Amniotic stem cell (primary cell): ENCODE data around the gene RNU6-9.
"Not testable (repeated sequence)": the region's sequence is repeated elsewhere in the genome, so short reads cannot be mapped to it uniquely, and the experiment has no call there.

Source experiments
- DNase-seq: peaks from one replicate; lab custom pipeline; 2025; lab: John Stamatoyannopoulos, UW

The RNU6-9 gene

DNA sequence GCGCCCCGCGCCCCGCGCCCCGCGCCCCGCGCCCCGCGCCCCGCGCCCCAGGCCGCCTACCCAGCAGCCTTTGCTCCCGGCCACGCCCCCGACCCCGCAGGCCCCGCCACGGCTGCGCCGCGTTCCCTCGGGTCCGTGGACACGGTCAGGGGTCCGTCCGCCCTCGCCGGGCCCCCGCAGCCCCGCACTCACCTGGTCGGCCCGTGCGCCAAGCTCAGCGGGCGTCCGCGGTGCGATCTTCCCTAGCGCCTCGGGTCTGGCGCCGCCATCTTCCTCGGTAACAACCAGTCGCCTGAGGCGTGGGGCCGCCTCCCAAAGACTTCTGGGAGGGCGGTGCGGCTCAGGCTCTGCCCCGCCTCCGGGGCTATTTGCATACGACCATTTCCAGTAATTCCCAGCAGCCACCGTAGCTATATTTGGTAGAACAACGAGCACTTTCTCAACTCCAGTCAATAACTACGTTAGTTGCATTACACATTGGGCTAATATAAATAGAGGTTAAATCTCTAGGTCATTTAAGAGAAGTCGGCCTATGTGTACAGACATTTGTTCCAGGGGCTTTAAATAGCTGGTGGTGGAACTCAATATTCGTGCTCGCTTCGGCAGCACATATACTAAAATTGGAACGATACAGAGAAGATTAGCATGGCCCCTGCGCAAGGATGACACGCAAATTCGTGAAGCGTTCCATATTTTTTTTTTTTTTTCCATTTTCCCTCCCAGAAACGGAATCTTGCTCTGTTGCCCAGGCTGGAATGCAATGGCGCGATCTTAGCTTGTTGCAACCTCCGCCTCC lies at the start of gene RNU6-9, which contains the start of gene MED16:
Gene RNU6-9, plus strand, starts transcription at position 591 of the 796 bp plus-strand sequence.
Gene MED16, minus strand, starts transcription at position 294 of the 796 bp plus-strand sequence. CDS start 2,056 bp downstream, outside the sequence.
- peak; percentile 84 for DNase-seq

DNA sequence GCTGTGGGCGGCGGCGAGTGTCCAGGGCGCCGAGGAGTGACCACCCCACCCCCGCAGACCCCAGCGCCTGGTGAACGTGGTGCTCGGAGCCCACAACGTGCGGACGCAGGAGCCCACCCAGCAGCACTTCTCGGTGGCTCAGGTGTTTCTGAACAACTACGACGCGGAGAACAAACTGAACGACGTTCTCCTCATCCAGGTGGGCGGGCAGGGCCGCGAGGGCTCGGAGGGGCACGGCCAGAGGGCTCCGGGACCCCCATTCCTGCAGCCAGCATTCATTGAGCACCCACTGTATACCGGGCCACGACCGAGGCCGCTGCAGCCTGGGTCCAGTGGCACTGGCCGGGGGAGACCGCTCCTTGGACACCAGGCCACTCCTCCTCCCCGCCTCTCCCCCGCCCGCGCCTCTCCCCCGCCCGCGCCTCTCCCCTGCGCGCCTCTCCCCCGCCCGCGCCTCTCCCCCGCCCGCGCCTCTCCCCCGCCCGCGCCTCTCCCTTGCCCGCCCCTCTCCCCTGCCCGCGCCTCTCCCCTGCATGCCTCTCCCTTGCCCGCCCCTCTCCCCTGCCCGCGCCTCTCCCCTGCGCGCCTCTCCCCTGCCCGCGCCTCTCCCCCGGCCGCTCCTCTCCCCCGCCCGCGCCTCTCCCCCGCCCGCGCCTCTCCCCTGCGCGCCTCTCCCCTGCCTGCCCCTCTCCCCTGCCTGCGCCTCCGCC lies 49.3 kb upstream of the RNU6-9 start:
- DNase-seq = no peak

GRCh38 chr19:844546-844971 lies 48.7 kb upstream of the RNU6-9 start:
- no peak for DNase-seq

DNA sequence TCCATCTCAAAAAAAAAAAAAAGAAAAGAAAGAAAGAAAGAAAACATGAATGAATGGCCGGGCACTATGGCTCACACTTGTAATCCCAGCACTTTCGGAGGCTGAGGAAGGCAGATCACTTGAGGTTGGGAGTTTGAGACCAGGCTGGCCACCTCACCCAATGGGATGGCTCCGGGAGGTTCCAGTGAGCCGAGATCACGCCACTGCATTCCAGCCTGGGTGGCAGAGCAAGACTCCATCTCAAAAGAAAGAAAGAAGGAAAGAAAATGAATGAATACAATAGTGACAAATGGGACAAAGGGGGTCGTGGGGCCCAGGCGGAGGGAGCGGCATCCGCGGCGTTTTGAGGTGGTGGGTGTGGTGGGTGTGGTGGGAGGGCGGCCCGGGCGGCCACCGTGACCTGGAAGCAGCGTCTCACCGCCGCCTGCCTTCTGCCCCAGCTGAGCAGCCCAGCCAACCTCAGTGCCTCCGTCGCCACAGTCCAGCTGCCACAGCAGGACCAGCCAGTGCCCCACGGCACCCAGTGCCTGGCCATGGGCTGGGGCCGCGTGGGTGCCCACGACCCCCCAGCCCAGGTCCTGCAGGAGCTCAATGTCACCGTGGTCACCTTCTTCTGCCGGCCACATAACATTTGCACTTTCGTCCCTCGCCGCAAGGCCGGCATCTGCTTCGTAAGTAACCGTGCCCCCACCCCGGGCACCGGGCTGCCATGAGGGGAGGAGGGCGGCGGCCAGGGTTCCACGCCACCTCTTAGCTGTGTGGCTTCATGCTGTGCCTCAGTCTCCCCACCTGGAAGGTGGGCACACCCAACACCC lies 47.4 kb upstream of the RNU6-9 start:
- DNase-seq = no peak

DNA sequence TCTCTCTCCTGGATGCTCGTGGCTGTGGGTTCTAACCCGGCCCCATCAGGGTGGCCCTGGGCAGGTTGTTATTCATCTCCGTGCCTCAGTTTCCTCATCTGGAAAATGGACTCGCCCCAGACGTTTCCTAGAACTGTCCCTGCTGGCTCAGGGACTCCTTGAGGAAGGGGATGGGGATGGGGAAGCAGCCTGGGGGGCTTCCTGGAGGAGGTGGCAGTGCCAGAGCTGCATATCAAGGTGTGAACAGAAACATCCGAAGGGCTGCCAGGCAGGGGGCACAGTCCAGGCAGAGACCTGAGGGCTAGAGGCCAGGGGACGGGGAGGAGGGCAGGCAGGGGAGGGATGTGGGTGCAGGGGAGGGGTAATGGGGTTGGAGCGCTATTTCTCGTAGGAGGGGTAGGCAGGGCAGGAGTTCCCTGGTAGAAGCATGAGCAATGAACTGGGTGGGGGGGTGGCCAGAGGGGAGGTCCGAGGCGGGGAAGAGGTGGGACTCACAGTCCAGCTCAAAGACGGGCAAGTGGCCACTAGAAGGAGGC lies 44.8 kb upstream of the RNU6-9 start:
- no peak for DNase-seq

DNA sequence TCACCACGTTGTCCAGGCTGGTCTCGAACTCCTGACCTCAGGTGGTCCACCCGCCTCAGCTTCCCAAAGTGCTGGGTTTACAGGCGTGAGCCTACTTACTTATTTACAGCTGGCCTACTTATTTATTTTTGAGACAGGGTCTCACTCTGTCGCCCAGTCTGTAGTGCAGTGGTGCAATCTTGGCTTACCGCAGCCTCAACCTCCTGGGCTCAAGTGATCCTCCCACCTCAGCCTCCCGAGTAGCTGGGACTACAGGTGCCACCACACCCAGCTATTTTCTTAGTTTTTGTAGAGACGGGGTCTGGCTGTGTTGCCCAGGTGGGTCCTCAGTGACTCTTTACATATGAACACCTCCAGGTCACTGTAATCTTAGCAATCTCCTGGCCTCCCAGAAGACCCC lies 44.1 kb upstream of the RNU6-9 start:
- not testable (repeated sequence) for DNase-seq

GRCh38 chr19:850221-850978 lies 42.9 kb upstream of the RNU6-9 start:
- DNase-seq = no peak

DNA sequence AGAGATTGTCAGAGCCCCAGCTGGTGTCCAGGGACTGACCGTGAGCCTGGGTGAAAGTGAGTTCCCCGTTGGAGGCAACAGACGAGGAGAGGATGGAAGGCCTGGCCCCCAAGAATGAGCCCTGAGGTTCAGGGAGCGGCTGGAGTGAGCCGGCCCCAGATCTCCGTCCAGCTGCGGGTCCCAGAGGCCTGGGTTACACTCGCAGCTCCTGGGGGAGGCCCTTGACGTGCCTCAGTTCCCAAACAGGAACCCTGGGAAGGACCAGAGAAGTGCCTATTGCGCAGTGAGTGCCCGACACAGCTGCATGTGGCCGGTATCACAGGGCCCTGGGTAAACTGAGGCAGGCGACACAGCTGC lies 42.3 kb upstream of the RNU6-9 start:
- no peak for DNase-seq

DNA sequence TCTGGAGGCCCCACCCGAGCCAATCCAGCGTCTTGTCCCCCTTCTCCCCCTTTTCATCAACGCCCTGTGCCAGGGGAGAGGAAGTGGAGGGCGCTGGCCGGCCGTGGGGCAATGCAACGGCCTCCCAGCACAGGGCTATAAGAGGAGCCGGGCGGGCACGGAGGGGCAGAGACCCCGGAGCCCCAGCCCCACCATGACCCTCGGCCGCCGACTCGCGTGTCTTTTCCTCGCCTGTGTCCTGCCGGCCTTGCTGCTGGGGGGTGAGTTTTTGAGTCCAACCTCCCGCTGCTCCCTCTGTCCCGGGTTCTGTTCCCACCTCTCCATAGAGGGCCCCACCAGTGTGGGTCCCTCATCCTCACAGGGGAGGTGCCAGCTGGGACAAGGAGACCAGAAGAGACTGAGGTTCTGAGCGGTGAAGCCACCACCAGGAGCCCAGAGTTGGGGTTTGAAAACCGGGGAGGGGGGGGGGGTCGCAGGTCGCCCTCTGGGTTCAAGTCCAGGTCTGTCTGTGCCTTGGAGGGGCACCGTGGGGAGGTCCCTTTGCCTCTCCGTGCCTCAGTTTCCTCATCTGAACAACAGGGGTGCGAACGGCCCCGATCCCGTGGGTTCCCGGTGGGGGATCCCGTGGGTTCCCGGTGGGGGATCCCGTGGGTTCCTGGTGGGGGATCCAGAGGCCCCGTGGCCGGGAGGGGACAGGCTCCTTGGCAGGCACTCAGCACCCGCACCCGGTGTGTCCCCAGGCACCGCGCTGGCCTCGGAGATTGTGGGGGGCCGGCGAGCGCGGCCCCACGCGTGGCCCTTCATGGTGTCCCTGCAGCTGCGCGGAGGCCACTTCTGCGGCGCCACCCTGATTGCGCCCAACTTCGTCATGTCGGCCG lies 40.9 kb upstream of the RNU6-9 start, which contains the start of gene ELANE:
Gene ELANE, plus strand, starts transcription at position 168 of the 878 bp plus-strand sequence. Its CDS starts 26 bp downstream, at position 194.
- DNase-seq = no peak

DNA sequence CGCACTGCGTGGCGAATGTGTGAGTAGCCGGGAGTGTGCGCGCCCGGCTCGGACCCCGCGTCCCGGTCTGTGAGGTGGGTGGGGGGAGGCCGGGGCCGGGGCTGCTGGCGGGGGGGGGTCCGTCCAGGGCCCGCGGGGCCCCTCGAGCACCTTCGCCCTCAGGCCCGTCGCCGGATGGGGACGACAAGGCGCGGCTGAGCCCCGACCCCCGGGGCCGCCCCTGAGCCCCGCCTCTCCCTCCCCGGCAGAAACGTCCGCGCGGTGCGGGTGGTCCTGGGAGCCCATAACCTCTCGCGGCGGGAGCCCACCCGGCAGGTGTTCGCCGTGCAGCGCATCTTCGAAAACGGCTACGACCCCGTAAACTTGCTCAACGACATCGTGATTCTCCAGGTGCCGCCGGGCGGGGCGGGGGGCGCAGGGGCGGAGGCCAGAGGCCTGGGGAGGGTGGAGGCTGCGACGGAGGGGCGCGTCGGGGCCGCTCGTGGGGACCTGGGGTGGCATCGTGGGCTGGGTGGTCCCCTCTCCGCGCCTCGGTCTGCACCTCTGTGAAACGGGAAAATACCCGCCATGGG lies 40.2 kb upstream of the RNU6-9 start:
- no peak for DNase-seq

GRCh38 chr19:853614-854220 lies 39.6 kb upstream of the RNU6-9 start:
- not testable (repeated sequence) for DNase-seq

DNA sequence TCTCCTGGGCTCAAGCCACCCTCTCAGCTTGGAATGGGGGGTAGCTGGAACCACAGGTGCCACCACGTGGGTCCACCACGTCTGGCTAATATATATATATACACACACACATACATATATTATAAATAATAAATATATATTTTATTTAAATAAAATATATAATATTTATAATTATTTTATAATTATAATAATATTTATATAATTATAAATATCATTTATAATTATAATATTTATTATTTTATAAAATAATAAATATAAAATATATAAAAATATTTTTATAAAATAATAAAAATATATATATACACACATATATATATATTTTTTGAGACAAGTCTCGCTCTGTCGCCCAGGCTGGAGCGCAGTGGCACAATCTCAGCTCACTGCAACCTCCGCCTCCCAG lies 38.7 kb upstream of the RNU6-9 start:
- no peak for DNase-seq

GRCh38 chr19:855142-855541 lies 38.1 kb upstream of the RNU6-9 start:
- no peak for DNase-seq

DNA sequence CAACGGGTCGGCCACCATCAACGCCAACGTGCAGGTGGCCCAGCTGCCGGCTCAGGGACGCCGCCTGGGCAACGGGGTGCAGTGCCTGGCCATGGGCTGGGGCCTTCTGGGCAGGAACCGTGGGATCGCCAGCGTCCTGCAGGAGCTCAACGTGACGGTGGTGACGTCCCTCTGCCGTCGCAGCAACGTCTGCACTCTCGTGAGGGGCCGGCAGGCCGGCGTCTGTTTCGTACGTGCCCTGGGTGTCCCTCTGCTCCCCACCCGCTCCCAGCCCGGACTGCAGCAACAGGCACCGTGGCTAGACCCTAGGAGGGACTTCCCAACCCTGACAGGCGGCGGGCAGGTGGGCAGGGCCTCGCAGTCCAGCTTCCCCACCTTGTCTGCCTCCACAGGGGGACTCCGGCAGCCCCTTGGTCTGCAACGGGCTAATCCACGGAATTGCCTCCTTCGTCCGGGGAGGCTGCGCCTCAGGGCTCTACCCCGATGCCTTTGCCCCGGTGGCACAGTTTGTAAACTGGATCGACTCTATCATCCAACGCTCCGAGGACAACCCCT lies 37.6 kb upstream of the RNU6-9 start:
- no peak for DNase-seq

- DNase-seq = no peak
Observed at GRCh38 chr19:858284-858683, 35.0 kb upstream of the RNU6-9 start.

- DNase-seq = no peak
Observed at GRCh38 chr19:858868-859843, 34.1 kb upstream of the RNU6-9 start, which contains the start of gene CFD. Gene CFD (plus strand): TSS chr19:859664. CDS start chr19:859690, 26 bp downstream.

GRCh38 chr19:861141-861755 lies 32.0 kb upstream of the RNU6-9 start:
- no peak for DNase-seq
